T-helper 2 cell (primary cell): ENCODE measurements around the gene NSUN5.
A peak's percentile ranks its signal among the peaks of the same experiment; 100 is the strongest.
"Not testable (repeated sequence)": the region's sequence is repeated elsewhere in the genome, so short reads cannot be mapped to it uniquely, and the experiment has no call there.

Experiments
- DNase-seq, 5 experiments: peaks; one replicate each; pipeline versions ENCODE4 v3.0.0 to v3.0.0-alpha.2; 2012 to 2022

The NSUN5 gene

DNA sequence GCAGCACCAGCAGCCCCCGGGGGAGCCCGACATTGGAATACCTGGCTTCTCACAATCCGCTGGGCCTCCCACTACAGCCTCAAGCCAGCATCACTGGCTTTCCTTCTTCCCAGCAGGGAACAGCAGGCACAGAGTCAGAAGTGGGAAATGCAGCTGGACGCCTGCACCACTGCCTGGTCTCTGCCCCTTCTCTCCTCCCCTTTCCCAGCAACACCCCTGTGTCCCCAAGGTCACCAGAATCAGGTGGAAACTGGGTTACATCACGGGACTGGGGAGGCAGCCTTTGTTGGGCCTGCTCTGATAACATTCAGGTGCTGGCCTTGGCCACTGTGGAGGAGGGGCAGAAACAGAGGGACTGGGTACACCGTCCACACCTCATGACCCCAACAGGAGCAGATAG, 16.8 kb upstream of the NSUN5 start:
- not testable (repeated sequence) for DNase-seq

DNA sequence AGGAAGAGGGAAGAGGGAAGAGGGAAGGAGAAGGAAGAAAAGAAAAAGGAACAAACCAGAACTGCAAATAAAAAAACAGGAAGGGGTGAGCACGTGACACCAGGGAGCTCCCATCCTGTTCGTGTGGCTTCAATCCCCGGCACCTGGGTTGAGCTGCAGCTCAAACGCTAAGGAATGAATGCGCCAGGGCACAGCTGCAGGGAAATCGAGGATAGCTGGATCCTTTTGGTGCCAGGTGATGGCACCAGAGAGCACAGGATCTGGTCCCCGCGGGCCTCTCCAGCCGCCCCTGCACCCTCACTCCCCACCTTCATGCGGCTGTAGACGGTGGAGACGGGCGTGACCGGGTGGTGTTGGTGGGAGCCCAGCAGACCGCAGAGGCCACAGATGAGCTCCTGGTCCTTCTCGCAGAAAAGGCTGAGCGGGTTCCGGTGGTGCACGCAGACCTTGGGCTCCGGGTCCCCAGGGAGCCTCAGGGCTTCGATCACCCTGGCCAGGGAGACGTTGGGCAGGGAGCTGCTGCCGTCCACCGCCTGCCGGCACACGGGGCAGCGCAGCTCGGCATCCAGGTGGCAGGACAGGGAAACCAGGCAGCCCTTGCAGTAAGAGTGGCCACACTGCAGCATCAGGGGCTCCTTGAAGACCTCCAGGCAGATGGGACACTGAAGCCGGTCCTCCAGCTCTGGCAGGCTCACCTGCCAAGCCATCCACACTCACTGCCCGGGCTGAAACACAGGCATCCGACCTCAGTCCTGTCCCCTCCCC, 15.6 kb upstream of the NSUN5 start:
- DNase-seq = peak in 4 of 5 experiments; percentile 8 to 58 (median 22)

DNA sequence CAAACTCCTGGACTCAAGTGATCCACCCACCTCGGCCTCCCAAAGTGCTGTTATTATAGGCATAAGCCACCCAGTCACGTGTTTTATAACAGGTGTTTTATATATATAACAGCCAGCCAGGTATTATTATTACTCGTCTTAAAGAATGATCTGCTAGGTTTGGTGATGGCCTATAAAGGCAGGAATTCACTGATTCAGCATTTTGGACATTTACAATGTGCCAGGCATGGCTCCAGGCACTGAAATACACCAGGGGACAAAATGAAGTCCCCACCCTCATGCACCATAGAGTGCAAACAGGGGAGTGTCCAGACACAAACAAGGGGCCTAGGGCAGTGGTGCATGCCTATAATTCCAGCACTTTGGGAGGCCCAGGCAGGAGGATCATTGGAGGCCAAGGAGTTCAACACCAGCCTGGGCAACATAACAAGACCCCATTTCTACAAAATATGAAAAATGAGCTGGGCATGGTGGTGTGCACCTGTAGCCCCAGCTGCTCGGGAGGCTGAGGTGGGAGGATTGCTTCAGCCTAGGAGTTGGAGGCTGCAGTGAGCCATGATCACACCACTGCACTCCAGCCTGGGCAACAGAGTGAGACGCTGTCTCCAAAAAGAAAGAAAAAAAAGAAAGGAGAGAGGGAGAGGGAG, 14.9 kb upstream of the NSUN5 start:
- not testable (repeated sequence) for DNase-seq

DNA sequence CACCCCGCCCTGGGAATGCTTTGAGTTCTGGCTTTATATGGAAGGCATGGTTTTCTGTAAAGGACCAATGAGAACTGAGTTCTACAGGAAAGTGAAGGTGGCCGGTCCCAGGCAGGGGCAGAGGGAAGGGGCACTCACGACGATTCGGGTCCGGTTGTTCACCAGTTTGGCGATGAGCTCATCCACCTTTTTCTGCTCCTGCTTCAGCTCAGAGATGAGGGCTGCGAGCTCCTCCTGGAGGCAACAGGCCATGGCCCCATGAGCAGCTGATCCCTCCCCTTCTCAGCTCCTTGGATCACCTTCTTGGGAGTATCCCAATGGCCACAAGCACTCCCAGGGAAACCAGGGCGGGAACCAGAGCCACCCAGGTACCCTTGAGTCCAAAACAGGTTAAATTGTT, 11.4 kb upstream of the NSUN5 start:
- not testable (repeated sequence) for DNase-seq

DNA sequence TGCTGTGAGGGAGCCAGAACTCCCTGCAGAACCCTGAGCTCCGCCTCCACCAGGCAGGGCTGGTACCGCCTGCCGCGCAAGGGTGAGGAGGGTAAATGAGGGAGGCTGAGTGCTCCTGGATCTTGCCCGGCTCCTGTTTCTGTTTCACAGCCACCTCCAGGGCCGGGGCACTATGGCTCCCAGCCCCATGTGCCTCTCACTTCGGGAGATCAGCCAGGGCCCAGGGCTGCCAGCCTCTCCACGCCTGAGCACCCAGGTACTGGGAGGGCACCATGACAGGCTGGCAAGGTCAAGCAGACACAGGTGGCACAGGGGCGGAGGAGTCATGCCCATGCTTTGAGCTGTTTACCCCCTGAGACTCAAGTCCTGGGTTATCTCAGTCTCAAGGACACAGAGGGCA, 10.9 kb upstream of the NSUN5 start:
- not testable (repeated sequence) for DNase-seq

DNA sequence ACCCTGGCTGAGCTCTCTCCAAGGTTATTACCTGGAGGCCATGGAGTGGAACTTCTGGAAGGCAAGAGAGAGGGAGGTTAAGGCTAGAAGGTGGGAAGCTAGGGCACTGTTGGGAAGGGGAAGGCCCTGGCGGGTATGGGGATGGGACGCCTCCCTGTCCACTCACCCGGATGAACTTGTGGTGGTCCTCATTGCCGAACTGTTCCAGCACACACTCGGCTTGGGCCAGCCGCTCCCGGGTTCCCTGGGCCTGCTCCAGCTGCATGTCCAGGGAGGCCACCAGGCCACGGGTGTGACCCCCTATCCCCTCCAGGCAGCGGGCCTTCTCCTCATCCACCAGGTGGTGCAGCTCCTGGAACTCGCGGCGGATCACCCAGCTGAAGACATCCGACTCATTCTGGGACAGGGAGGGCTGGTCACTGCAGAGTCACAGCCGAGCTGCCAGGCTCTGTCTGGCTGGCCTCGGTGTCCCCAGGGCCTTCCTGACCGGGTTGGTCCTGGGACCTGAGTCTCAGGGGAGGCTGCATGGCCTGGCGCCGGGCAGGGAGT, 10.1 kb upstream of the NSUN5 start:
- DNase-seq = not testable (repeated sequence)

DNA sequence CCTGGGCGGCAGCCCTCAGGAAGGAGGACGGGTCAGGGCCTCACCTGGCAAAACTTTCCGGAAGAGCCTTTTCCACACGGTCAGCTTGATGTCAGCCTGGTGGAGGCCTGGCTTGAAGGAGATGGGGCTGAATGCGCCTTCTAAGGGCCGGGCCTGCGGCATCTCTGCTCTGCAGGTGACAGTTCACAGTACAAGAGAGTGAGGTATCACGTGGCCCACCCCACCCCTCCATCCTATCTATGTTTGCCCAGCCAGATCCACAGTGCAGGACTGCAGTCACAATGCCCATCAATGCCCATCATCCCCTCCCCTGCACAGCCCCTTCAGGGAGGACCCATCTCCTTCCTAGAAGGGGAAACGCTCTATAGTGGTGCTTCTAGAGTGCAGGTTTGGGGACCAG, 7.9 kb upstream of the NSUN5 start:
- no peak for DNase-seq

DNA sequence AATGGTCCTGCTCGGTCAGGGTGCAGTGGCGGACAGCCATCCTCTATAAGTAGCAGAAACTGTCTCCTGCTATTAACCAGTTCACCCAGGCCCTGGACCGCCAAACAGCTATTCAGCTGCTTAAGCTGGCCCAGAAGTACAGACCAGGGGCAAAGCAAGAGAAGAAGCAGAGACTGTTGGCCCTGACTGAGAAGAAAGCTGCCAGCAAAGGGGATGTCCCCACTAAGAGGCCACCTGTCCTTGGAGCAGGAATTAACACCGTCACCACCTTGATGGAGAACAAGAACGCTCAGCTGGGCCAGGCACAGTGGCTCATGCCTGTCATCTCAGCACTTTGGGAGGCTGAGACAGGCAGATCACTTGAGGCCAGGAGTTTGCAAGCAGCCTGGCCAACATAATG, 5.6 kb upstream of the NSUN5 start:
- no peak for DNase-seq

DNA sequence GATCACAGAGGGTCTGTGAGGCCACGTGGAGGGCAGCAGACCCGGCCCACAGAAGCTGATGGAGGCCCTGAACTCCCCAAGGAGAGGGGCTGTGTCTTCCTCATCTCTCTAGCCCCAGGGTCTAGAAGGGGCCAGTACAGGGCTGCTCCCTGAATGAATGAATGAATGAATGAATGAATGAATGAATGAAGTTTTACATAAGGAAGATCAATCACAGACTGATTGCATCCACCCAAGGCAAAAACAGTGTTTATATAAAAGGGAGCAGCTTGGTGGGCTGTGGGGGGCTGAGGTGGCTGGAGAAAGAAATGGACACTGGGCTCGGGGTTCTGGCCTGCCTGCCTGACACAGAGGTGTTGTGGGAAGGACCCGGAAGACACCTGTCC, 4.9 kb upstream of the NSUN5 start:
- no peak for DNase-seq

DNA sequence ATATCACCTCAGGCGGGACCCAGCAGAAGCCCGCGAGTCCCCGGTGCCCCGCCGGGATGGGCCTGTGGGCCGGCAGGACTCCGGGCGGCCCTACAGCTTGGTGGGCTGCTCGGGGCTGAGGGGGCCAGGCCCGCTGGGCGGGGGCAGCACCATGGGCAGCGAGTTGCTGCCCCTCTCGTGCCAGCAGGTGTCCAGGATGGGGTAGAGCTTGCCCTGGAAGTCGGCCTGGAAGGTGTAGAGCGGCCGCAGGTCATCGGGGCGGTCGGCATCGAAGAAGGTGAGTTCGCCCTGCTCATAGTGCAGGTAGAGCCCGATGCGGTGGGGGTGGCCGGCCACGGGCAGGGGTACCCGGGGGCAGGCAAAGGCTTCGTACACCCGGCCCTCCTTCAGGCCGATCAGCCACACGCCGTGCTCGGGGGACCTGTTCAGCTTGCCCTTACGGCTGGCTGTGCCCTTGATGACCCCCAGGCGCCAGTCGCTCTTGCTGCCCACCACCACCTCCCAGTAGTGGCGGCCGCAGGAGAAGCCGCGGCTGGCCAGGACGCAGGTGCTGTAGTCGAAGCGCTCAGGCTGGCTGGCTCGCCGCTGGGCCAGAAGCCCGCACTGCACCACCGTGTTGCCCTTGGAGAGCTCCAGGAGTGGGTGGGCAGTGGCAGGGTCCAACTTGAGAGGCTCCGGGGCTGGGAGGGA, 4.3 kb upstream of the NSUN5 start:
- DNase-seq = no peak

DNA sequence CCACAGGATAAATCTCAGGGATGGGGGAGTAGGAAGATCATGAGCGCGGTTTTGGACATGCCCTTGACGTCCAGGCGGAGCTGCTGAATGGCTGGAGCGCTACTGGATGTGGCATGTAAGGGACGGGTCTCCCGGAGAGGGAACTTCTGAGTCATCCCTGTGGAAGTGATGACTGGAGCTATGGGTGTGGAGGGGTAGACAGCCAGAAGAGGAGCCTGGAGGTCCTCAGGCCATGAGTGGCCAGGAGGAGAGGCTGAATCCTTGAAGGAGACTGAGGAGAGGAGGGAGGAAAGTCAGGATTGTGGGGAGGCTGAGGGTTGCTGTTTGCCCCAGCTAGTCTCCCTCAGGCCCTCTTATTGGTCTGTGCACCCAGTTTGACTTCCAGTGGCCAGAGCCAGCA, 2.8 kb upstream of the NSUN5 start:
- not testable (repeated sequence) for DNase-seq

DNA sequence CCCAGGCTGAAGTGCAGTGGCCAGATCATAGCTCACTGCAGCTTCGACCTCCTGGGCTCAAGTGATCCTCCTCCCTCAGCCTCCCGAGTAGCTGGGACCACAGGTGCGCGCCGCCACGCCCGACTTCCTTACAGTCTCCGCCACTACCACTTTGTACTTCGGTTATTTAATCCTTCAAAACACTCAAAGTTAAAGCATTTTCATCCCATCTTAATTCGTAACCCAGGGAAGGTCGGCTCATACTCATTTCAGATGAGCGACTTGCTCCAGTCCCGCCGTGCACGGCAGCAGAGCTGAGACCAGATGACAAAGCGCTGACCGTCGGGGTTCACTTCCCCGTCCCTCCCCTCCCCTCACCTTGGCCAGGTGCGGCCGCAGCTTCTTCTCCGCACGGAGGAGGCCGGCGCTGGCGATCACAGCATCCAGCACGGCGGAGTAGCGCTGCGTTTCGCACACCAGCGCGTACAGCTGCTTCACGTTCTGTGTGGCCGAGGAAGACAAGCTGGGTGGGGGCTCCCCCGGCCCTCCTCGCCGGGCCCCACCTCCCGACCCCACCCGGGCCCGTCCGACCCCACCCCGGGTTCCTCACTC, 457 bp downstream of the NSUN5 start:
- no peak for DNase-seq

DNA sequence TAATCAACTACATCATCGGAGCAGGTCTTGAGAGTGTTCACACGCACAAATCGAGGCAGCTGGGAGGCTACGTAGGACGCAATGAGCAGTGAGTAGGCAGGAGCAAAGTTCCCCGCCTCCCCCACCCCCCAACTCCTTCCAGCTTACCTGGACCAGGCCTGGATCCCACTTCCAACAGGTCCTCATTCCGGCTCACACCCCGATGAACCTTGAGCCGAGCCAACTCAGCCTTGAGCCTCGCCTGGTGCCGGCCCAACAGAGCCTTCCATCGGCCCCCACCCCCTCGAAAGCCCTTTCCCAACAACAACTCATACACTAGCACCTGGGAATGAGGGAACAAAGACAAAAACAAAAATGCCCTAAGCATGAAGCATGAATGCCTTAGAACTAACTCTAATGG, 1.2 kb downstream of the NSUN5 start:
- DNase-seq = no peak

DNA sequence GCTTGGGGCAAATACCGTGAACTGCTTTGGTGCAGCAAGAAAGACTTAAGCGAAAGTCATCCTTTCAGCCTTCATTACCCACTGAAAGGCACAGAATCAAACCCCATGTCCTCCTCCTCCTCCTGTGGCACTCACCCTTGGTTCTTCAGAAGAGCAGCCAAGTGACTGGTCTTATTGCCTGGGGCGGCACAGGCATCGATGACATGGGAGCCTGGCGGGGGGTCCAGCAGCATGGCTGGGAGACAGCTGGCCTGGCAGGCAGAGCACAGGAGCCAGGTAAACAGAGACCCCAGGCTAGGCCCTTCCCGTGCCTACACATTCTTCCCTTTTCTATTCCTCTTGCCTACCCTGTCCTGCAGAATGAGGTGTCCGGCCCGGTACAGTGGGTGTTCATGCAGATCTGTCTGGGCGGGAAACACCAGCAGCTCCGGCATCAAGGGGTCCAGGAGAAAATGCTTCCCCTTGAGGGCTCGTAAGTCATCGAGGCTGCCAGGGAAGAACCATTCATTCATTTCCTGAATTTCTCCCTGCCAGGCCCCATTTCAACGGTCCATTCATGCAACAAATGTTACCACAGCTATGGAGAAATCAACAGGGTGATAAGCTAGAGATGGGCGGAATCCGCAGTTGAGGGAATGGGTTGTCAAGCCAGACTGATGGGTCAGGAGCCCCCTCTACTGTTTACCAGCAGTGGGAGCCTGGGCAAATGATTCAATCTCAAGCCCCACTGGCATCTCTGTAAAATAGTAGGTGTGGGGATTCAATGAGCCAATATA, 3.8 kb downstream of the NSUN5 start:
- not testable (repeated sequence) for DNase-seq

DNA sequence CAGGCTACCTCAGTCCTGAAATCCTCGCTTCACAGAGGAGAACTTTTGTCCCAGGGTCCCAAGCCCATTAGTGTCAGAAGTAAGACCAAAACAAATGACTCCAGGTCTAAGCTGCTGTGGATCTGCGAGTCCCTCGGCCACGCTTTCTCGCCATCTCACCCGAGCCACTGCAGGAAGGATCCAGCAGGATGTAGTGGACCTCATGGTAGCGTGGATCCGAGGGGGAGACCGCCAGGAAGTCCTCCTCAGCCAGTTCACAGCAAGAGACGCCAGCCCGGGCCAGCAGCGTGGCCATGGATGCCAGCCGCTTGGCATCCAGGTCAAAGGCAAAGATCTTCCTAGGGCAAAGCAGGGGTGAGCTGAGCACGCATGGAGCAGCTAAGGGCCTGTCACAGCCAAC, 4.6 kb downstream of the NSUN5 start:
- DNase-seq = no peak

DNA sequence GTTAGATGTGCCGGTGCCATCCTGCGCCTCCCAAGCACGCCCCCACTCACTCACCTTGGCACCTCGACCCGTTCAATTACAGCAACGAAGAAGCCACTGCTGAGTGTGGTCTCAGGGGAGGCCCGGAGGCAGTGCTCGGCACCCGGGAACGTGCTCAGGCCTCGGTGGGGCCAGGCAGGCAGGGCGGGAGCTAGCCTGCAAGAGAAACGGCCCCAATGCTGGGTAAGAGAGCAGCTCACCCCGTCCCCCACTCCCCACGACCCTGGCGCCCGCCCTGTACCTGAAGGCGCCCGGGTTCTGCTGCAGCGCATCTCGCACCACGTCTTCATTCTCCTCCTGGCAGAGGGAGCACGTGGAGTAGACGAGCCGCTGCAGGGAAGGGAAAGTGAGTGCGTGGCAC, 5.1 kb downstream of the NSUN5 start:
- DNase-seq = no peak

DNA sequence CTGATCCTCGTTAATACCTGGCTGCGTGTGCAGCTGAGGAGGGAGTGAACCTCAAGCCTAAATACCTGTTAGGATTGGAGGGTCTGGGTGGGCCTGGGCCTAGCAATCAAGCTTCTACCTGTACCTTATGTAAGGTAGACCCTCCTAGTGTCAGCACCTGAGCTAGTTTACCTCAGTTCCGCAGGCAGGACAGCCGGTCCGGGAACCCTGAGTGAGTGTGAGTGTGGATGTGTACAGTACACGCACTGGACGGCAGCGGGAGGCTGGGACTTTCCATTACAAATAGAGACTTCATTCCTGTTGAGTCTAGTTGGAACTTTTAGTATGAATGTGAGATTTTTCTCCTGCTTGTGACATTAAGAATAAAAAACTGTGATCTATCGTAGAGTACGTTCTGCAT, 5.8 kb downstream of the NSUN5 start:
- DNase-seq = not testable (repeated sequence)

DNA sequence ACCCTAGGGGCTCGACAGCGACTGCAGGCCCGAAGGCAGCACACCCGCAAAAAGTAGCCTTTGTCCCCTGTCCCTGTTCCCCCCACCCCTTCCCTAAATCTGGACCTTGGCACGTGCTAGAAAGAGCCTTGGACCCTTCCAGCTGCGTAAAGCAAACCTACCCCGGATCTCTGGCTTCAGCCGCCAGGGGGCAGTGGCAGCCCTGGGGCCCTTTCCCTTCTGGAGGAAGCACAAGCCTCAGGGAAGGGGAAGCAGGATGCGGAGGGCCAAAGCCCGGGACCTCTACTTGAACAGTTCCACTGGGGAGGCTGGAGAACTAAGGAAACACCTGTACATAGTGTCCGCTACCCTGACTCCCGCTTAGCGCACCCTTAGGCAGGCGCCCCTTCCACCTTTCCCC, 7.5 kb downstream of the NSUN5 start:
- DNase-seq = not testable (repeated sequence)

DNA sequence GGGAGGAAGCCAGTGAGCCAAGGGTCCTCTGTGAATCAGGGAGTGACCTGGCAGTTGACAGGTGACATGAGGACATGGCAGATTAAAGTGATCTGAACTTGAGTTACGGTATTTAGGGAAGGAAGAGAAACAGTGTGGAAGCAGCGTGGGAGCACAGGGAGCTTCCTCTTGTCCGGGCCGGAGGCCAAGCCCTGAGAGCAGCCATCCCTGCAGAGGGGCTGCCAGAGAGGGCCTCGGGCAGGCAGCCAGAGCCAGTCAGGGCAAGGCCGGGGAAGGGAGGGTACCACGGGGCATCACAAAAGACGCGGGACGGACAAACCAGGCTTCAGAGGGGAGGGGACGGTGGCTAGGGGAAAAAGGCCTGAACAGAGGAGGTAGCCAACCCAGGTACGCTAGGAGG, 8.8 kb downstream of the NSUN5 start:
- DNase-seq = not testable (repeated sequence)

DNA sequence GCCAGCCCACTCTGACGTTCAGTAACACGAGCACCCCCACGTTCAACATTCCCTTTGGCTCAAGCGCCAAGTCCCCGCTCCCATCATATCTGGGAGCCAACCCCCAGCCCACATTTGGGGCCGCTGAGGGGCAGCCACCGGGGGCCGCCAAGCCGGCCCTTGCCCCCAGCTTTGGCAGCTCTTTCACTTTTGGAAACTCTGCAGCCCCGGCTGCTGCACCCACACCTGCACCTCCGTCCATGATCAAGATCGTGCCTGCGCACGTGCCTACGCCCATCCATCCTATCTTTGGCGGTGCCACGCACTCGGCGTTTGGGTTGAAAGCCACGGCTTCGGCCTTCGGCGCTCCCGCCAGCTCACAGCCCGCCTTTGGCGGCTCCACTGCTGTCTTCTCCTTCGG, 10.9 kb downstream of the NSUN5 start:
- not testable (repeated sequence) for DNase-seq

DNA sequence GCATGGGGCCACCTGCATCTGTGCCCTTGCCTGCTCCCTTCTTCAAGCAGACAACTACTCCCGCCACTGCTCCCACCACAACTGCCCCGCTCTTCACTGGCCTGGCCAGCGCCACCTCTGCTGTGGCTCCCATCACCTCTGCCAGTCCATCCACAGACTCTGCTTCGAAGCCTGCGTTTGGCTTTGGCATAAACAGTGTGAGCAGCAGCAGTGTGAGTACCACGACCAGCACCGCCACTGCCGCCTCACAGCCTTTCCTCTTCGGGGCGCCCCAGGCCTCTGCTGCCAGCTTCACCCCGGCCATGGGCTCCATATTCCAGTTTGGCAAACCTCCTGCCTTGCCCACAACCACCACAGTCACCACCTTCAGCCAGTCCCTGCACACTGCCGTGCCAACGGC, 11.4 kb downstream of the NSUN5 start:
- not testable (repeated sequence) for DNase-seq

DNA sequence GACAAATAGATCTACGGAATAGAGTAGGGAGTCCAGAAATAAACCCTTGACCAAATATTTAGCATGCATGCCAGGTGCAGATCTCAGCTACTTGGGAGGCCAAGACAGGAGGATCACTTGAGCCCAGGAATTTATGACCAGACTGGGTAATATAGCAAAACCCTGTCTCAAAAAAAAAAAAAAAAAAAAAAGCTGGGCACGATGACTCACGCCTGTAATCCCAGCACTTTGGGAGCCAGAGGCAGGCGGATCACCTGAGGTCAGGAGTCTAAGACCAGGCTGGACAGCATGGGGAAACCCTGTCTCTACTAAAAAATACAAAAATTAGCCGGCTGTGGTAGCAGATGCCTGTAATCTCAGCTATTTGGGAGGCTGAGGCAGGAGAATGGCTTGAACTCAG, 31.4 kb downstream of the NSUN5 start:
- not testable (repeated sequence) for DNase-seq
